ENCODE data around the gene BCAS3.
"Not testable (repeated sequence)": the region's sequence is repeated elsewhere in the genome, so short reads cannot be mapped to it uniquely, and the experiment has no call there.

The BCAS3 gene

DNA sequence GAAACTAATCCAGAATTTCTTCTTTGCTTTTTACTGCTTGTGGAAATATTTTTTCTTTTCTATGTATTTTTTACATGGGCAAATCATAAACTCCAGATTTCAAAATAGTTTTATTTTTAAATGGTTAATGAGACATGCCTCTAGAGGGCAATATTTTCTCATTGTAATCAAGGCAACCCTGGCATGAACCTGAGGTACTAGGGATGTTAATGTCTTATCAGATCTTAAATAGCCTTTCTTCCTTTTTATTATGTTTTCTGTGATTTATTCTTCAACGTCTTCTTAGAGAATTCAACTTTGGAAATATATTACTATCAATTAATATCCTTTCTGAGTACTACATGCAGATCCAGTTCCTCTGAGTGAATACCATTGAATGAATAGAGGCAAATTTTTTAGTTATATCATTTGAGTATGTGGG lies 324.7 kb downstream of the BCAS3 start:
- TF ChIP-seq CTCF (conservative IDR thresholded peaks at IDR 0.05; ENCODE audit: low read depth), result peak; percentile 75
- DNase-seq (ENCODE audit: low spot score), result peak; percentile 12
- ChIA-PET POLR2A (ENCODE audit: low non-redundant PET) (no interaction called here), CTCF (no interaction called here)
- no peak overlapping the region for H3K27ac ChIP-seq

DNA sequence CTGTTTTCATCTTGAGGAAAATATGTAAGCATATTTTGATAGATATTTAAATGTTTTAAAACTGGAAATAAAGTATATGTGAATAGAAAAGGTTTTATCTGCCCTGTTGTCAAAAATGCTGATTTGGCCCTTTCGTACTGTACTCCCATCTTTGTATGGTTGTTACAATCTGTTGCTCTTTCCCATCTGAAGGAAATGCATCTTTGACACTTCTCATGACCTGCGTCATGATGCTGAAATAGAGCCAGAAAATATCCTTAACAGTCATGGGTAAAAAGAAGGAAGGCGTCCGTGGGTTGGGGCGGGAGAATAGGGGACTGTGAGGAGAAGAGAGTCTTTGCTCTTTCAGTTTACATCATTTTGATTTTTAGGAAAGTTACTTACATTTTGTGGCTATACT lies 327.7 kb downstream of the BCAS3 start:
- no peak overlapping the region for H3K27ac ChIP-seq
- ChIA-PET POLR2A (ENCODE audit: low non-redundant PET) (no interaction called here), CTCF (interaction anchor here (0.6 kb wide), 2 partner anchors 12 to 23 kb away, joined by 3 read pairs; no protein-coding TSS in a partner anchor)
- no peak for TF ChIP-seq CTCF (conservative IDR thresholded peaks at IDR 0.05; ENCODE audit: low read depth)
- no peak for DNase-seq (ENCODE audit: low spot score)

DNA sequence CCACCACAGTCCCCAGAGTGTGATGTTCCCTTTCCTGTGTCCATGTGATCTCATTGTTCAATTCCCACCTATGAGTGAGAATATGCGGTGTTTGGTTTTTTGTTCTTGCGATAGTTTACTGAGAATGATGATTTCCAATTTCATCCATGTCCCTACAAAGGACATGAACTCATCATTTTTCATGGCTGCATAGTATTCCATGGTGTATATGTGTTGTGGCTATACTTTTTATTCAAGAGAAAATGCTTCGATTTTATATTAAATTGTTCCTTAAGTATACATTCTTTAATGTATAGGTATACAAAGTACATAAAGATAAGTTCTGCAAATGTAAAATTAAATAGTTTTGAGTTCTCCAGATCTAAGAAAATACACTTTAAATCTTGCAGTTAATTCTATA lies 328.3 kb downstream of the BCAS3 start:
- DNase-seq (ENCODE audit: low spot score); CTCF ChIA-PET; H3K27ac ChIP-seq; POLR2A ChIA-PET (ENCODE audit: low non-redundant PET): not testable (repeated sequence)

DNA sequence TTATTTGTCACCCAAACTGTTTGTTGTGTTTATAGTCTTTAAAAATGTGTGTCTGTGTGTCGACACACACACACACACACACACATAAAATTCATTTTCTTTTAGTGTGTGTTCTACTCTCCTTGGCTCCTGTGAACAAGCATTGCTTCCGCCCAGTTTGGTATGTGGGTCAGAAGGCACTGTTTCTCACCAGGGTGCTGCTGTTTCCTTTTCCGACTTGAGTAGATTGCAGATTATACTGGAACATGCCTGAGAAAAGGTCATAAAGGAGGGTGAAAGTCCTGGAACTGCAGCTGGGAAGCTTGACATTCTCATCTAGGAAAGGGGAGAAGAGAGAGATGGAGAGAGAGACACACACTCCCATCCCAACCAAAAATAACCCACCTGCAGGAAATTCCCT lies 330.3 kb downstream of the BCAS3 start:
- no peak for DNase-seq (ENCODE audit: low spot score)
- H3K27ac ChIP-seq, result no peak overlapping the region
- ChIA-PET CTCF (no interaction called here), POLR2A (ENCODE audit: low non-redundant PET) (no interaction called here)
- TF ChIP-seq CTCF (conservative IDR thresholded peaks at IDR 0.05; ENCODE audit: low read depth), result no peak

DNA sequence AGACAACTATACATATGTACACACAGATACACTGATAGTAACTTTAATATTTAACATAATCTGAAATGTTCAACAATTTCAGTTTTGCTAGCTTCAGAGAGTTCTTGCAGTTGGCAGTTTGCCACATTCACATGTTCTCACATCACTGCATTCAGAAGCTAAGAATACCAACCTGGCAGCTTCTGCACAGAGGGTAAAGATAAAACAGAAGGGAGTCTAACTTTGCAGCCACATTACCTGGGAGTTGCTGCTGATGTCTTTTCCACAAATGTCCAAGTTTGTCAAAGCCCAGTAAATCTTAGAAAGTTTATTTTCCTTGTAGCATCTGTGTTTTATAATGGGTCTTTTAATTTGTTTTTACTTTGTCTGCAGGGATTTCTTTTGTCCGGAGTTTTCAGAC lies 332.0 kb downstream of the BCAS3 start:
- POLR2A ChIA-PET (ENCODE audit: low non-redundant PET), result no interaction called here
- CTCF ChIA-PET, result no interaction called here
- no peak for TF ChIP-seq CTCF (conservative IDR thresholded peaks at IDR 0.05; ENCODE audit: low read depth)
- DNase-seq (ENCODE audit: low spot score), result no peak
- H3K27ac ChIP-seq, result no peak overlapping the region

DNA sequence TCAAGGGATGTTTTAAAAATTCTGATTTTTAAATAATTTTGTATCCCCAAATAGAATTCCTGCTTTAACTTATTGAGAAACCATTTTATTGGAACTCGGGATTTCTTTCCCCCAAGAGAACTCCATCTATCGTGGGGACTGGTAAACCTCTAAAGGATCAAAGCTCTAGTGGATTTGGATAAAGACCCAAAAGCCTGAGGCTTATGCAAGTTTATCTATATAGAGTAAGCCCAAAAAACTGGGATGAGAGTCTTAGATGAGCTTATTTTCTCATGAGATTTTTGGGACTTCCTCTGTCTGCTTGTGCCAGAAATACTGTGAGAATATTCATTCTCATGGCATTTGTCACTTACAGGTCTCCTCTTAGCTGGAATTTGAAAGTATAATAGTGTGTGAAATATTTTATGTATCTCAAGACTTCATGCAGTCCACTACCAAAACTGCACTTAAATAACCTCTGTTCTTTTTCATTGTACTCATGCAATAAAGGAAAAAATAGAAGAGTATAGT lies 333.1 kb downstream of the BCAS3 start:
- POLR2A ChIA-PET (ENCODE audit: low non-redundant PET), result no interaction called here
- no peak overlapping the region for H3K27ac ChIP-seq

GRCh38 chr17:61011251-61011650 lies 333.6 kb downstream of the BCAS3 start:
- no peak for DNase-seq (ENCODE audit: low spot score)
- ChIA-PET POLR2A (ENCODE audit: low non-redundant PET) (no interaction called here), CTCF (interaction anchor here (0.6 kb wide), 1 partner anchor 251 kb away, joined by 3 read pairs; no protein-coding TSS in a partner anchor)
- no peak for TF ChIP-seq CTCF (conservative IDR thresholded peaks at IDR 0.05; ENCODE audit: low read depth)
- no peak overlapping the region for H3K27ac ChIP-seq

More for the DNA sequence above, 333.1 kb downstream of the BCAS3 start:
- no peak for TF ChIP-seq CTCF (conservative IDR thresholded peaks at IDR 0.05; ENCODE audit: low read depth)
- no peak for DNase-seq (ENCODE audit: low spot score)
- CTCF ChIA-PET, result no interaction called here

Data from RWPE1 (cell line).